Measurements from ENCODE around the gene PRKCH.

Gene PRKCH

GRCh38 chr14:61451891-61452400, 130.6 kb downstream of the PRKCH start:
- in situ Hi-C loops (cut with HindIII; ENCODE audit: low sequenced_read_pairs): loop anchor here (5.0 kb wide), 1 partner anchor 380 kb away; no protein-coding TSS in a partner anchor
- TF ChIP-seq CTCF (IDR thresholded peaks at IDR 0.05; ENCODE audit: low read depth, low read length, missing control alignments): no peak
- no peak overlapping the region for H3K4me3 ChIP-seq (ENCODE audit: low read depth, low read length)
- no peak for DNase-seq (ENCODE audit: low read depth)

GRCh38 chr14:61452452-61452851, 131.1 kb downstream of the PRKCH start:
- no peak overlapping the region for H3K4me3 ChIP-seq (ENCODE audit: low read depth, low read length)
- no peak for TF ChIP-seq CTCF (IDR thresholded peaks at IDR 0.05; ENCODE audit: low read depth, low read length, missing control alignments)
- no peak for DNase-seq (ENCODE audit: low read depth)
- in situ Hi-C loops (cut with HindIII; ENCODE audit: low sequenced_read_pairs): loop anchor here (5.0 kb wide), 1 partner anchor 380 kb away; no protein-coding TSS in a partner anchor

- in situ Hi-C loops (cut with HindIII; ENCODE audit: low sequenced_read_pairs): loop anchor here (5.0 kb wide), 1 partner anchor 379 kb away; no protein-coding TSS in a partner anchor
- no peak for DNase-seq (ENCODE audit: low read depth)
- TF ChIP-seq CTCF (IDR thresholded peaks at IDR 0.05; ENCODE audit: low read depth, low read length, missing control alignments): no peak
- no peak overlapping the region for H3K4me3 ChIP-seq (ENCODE audit: low read depth, low read length)
Observed at GRCh38 chr14:61453103-61453767, 131.9 kb downstream of the PRKCH start.

GRCh38 chr14:61454545-61454944, 133.2 kb downstream of the PRKCH start:
- in situ Hi-C loops (cut with HindIII; ENCODE audit: low sequenced_read_pairs): loop anchor here (5.0 kb wide), 1 partner anchor 378 kb away; no protein-coding TSS in a partner anchor
- no peak overlapping the region for H3K4me3 ChIP-seq (ENCODE audit: low read depth, low read length)
- DNase-seq (ENCODE audit: low read depth): no peak
- no peak for TF ChIP-seq CTCF (IDR thresholded peaks at IDR 0.05; ENCODE audit: low read depth, low read length, missing control alignments)

- DNase-seq (ENCODE audit: low read depth): no peak
- TF ChIP-seq CTCF (IDR thresholded peaks at IDR 0.05; ENCODE audit: low read depth, low read length, missing control alignments): no peak
- in situ Hi-C loops (cut with HindIII; ENCODE audit: low sequenced_read_pairs): no loop called here
- H3K4me3 ChIP-seq (ENCODE audit: low read depth, low read length): no peak overlapping the region
Observed at GRCh38 chr14:61455351-61455750, 134.0 kb downstream of the PRKCH start.

GRCh38 chr14:61456720-61457119, 135.3 kb downstream of the PRKCH start:
- in situ Hi-C loops (cut with HindIII; ENCODE audit: low sequenced_read_pairs): no loop called here
- peak; percentile 42 for DNase-seq (ENCODE audit: low read depth)
- TF ChIP-seq CTCF (IDR thresholded peaks at IDR 0.05; ENCODE audit: low read depth, low read length, missing control alignments): peak; percentile 93
- H3K4me3 ChIP-seq (ENCODE audit: low read depth, low read length): no peak overlapping the region

Data from astrocyte of the cerebellum (primary cell).